C4-2B (cell line): ENCODE data around the gene ECSCR.
"Not testable (repeated sequence)": the region's sequence is repeated elsewhere in the genome, so short reads cannot be mapped to it uniquely, and the experiment has no call there.

Source experiments
- H3K27ac ChIP-seq: fragments of 450-650 bp; 2 replicates; pipeline ENCODE4 v1.5.1; 2017
- ZFX ChIP-seq: fragments of 450-650 bp; IDR thresholded peaks from 2 replicates; pipeline ENCODE4 v1.6.1; 2017
- TF ChIP-seq, protein P1 (sequence below): fragments of 450-650 bp; conservative IDR thresholded peaks from 2 replicates; pipeline ENCODE4 v1.5.1; 2017; ENCODE audit warnings: mild to moderate bottlenecking

ECSCR gene

DNA sequence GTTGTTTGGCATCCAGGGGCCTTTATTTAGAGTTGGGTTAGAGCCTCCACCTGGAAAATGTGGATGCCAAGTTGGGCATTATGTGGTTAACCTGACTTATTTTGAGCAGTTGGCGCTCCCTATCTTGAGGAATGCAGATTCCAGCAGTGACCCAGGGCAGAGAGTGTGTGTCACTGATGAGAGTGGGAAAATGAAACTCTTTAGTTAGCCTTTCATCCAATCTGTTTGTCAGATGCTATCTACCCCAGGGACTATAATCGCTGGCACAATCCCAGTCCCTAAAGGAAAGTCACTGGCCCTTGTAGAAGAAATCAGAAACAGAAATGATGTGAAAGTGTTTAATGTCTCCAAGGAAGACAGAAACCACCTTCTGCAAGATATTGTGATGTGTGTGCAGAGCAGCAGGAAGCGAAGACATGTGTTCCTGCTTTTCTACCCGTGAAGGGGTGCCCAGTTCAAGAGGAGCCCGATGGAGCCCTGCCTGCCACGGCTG, 30.2 kb upstream of the ECSCR start:
- no peak overlapping the region for H3K27ac ChIP-seq
- TF ChIP-seq, protein P1, sequence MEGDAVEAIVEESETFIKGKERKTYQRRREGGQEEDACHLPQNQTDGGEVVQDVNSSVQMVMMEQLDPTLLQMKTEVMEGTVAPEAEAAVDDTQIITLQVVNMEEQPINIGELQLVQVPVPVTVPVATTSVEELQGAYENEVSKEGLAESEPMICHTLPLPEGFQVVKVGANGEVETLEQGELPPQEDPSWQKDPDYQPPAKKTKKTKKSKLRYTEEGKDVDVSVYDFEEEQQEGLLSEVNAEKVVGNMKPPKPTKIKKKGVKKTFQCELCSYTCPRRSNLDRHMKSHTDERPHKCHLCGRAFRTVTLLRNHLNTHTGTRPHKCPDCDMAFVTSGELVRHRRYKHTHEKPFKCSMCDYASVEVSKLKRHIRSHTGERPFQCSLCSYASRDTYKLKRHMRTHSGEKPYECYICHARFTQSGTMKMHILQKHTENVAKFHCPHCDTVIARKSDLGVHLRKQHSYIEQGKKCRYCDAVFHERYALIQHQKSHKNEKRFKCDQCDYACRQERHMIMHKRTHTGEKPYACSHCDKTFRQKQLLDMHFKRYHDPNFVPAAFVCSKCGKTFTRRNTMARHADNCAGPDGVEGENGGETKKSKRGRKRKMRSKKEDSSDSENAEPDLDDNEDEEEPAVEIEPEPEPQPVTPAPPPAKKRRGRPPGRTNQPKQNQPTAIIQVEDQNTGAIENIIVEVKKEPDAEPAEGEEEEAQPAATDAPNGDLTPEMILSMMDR = no peak
- no peak for TF ChIP-seq ZFX

DNA sequence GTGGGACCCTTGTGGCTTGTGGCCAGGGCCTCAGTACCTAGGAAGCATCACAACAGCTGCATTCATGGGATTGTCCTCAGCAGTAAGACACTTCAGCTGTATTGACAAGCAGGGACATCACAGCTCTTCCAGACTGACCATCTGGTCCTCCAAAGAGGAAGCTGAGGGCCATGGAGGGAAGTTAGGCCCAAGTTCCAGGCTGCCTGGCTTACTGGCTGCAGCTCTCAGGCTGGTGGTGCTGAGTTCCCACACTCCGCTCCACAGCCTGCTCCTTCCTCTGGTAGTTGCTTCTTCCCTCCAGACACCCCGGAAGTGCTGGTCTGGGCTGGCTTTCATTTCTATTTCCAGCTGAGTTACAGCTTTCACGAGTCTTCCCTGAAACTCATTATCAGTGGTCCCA, 25.7 kb upstream of the ECSCR start:
- TF ChIP-seq, protein P1 = no peak
- TF ChIP-seq ZFX = no peak
- no peak overlapping the region for H3K27ac ChIP-seq

GRCh38 chr5:139486201-139486600, 23.7 kb upstream of the ECSCR start:
- no peak for TF ChIP-seq ZFX
- TF ChIP-seq, protein P1 = no peak
- H3K27ac ChIP-seq = no peak overlapping the region

DNA sequence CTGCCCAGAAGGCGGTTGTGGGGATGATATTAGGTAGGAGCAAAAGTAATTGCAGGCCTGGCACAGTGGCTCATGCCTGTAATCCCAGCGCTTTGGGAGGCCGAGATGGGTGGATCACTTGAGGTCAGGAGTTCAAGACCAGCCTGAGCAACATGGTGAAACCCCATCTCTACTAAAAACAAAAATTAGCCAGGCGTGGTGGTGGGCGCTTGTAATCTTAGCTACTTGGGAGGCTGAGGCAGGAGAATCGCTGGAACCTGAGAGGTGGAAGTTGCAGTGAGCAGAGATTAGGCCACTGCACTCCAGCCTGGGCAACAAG, 20.3 kb upstream of the ECSCR start:
- peak overlapping the region; percentile 48; the same call in 1 of the 2 replicates for H3K27ac ChIP-seq

DNA sequence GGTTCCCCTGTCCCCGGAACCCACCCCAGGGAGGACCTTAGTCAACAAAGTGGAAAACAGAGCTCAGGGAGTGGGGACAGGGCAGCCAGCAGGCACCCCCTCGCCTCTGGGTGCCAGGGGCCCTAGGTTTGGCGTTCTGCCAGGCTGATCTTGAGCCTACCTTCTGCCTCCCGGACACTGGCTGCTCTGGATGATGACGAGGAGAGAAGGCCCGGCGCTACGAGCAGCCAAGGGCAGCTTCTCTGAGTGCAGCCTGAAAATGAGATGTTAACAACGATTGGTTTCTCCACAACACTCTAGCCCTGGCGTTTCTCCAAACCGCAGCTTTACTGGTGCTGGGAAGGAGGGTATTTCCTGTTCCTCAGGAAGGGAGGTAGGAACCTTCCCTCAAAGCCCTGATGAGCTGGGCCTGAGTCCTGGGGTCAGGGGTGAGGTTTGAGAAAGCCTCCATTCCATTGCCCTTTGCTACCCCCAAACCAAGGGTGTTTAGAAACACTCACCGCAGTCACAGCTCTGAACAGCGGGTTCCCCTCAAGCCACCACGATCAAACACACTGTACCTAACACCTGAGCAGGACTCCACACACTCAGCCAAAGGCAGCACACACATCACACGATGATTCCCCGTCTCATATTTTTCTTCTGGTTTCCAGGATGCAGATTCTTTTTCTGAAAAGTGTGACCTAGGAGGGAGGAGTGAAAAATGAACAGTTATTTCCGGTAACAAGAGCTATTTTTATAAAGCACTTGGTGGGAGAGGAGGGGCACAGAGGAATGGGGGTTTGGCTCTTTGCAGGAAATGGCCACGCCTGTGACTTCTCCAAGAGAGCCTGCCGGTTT, 19.7 kb upstream of the ECSCR start, which contains the start of gene STING1:
Gene STING1 (minus strand): TSS at position 709 of the 840 bp plus-strand sequence. CDS start 1,054 bp downstream, outside the sequence.
- H3K27ac ChIP-seq = peak within 1 kb of the TSS; percentile 48
- no peak for TF ChIP-seq ZFX
- TF ChIP-seq, protein P1 = no peak

DNA sequence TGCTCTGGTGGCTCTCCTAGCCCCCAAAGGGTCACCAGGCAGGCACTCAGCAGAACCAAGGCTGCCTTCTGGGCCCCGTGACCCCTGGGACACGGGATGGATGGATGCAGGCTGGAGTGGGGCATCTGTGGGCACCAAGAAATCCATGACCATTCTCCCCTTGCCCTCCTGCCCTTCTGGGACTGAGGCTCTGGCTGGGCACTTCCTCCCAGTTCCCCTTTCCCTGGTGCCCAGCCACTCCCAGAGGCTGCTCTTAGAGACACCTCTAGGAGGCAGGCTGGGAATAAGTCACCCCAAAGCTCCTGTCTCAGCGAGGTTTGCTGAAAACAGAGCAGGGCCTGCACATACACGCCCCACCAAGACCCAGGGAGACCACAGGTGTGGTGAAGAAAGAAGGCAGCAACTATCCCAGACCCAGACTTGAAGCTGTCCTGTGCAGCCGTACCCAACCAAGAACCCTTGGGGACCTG, 19.1 kb upstream of the ECSCR start:
- peak overlapping the region; percentile 48 for H3K27ac ChIP-seq
- TF ChIP-seq ZFX = no peak
- TF ChIP-seq, protein P1 = no peak

GRCh38 chr5:139481122-139481533, 18.6 kb upstream of the ECSCR start:
- peak overlapping the region; percentile 48; the same call in 1 of the 2 replicates for H3K27ac ChIP-seq
- TF ChIP-seq, protein P1 = no peak
- TF ChIP-seq ZFX = no peak

GRCh38 chr5:139479729-139480128, 17.2 kb upstream of the ECSCR start:
- not testable (repeated sequence) for H3K27ac ChIP-seq

DNA sequence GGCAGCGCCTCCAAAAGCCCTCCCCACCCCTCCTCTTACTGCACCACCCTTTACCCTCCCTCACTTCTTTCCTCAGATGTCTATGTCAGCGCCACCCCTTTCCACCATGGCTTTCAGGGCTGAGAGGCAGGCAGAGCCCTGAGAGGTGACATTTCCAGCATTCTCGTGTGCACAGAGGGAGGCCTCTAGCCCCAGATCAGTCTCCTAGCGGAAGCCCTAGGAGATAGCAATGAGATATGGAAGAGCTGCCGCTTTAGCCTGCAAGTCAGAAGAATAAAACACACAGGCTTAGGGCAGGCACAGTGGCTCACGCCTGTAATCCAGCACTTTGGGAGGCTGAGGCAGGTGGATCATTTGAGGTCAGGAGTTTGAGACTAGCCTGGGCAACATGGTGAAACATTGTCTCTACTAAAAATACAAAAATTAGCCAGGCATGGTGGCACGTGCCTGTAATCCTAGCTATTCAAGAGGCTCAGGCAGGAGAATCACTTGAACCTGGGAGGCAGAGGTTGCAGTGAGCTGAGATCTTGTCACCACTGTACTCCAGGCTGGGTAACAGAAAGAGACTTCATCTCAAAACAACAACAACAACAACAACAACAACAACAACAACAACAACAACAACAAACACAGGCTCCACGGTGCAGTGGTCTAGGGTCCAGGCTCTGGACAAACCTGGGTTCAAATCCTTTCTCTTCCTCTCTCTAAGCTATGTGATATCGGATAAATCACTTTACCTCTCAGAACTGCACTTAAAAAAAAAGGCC, 16.3 kb upstream of the ECSCR start:
- H3K27ac ChIP-seq = not testable (repeated sequence)
